Activated naive CD4-positive, alpha-beta T cell (primary cell): ENCODE results near the gene CPHXL2.
A peak's percentile ranks its signal among the peaks of the same experiment; 100 is the strongest.

ENCODE experiments used
- DNase-seq, 4 experiments: peaks; one replicate each; lab custom pipeline; 2025; lab: John Stamatoyannopoulos, UW

Gene CPHXL2

GRCh38 chr16:75676909-75677308, at the start of gene CPHXL2:
CPHXL2 (minus strand) TSS chr16:75677009; CDS start chr16:75676999, 10 bp downstream.
- DNase-seq, result no peak

- no peak for DNase-seq
Measured at GRCh38 chr16:75726390-75726789, 49.6 kb upstream of the CPHXL2 start, which contains the start of gene CPHXL. CPHXL (minus strand) TSS chr16:75726490; CDS start chr16:75726442, 48 bp downstream.

DNA sequence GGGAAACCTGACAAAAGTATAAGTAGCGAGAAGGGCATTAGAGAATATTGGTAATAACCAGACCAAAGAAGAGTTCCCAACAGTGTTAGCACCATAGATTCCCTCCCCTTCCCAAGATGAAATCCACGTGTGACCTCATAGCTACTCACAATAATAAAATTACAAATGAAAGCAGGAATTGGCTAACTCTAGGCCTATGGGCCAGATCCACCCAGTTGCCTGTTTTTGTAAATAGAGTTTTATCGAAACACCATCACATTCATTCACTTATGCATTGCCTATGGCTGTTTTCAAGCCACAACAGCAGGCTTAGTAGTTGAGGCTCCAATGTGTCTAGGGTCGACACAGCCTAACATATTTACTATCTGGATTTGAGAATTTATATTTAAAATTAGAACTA, 41.6 kb upstream of the CPHXL2 start:
- DNase-seq, result no peak

- no peak for DNase-seq
Measured at GRCh38 chr16:75714661-75715060, 37.9 kb upstream of the CPHXL2 start.

GRCh38 chr16:75710344-75710743, 33.5 kb upstream of the CPHXL2 start:
- no peak for DNase-seq

- DNase-seq, result no peak
Measured at GRCh38 chr16:75703306-75703705, 26.5 kb upstream of the CPHXL2 start.

DNA sequence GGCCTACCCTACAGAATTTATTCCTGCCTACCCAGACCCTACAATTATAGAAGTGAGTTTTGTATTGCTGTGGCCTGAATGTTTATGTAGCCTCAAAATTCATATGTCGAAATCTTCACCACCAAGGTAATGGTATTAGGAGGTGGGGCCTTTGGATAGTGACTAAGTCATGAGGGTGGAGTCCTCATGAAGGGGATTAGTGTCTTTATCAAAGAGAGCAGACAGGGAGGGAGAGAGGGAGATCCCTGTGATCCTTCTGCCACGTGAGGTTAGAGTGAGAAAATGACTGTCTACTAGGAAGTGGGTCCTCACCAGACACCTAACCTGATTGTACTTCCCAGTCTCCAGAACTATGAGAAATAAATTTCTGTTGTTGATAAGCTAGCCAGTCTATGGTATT, 25.4 kb upstream of the CPHXL2 start:
- no peak for DNase-seq

GRCh38 chr16:75701361-75701760, 24.6 kb upstream of the CPHXL2 start, which contains the start of gene DUXB:
DUXB (minus strand) TSS chr16:75701461; CDS start chr16:75701418, 43 bp downstream.
- DNase-seq, result no peak

- no peak for DNase-seq
Measured at GRCh38 chr16:75697571-75697970, 20.8 kb upstream of the CPHXL2 start.

DNA sequence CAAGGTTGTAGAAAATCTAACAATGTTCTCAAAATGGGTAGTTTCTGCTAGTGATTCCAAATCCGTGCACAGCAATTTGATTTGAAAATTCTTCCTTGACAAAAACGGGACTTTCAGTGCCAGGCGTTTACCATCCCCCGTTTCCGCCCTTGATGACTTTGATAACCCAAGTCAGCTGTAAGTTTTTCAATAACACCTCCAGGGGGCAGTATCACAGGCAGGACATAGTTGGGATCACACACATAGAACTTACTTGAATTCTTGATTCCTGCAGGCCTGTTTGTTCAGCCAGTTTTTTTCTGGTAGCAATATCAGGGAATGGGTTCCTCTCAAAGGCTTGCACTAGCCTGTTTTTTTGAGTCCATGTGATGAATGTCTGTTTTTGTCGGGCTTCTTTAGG, 18.9 kb upstream of the CPHXL2 start:
- DNase-seq, result no peak

GRCh38 chr16:75687361-75687760, 10.6 kb upstream of the CPHXL2 start:
- no peak for DNase-seq

- no peak for DNase-seq
Measured at GRCh38 chr16:75682308-75682707, 5.5 kb upstream of the CPHXL2 start.

- no peak for DNase-seq
Measured at GRCh38 chr16:75679366-75679765, 2.6 kb upstream of the CPHXL2 start.

- no peak for DNase-seq
Measured at GRCh38 chr16:75667503-75667902, 9.3 kb downstream of the CPHXL2 start.

GRCh38 chr16:75660726-75661302, 16.0 kb downstream of the CPHXL2 start:
- DNase-seq, result no peak

GRCh38 chr16:75660321-75660720, 16.5 kb downstream of the CPHXL2 start:
- no peak for DNase-seq

GRCh38 chr16:75658175-75658574, 18.6 kb downstream of the CPHXL2 start:
- DNase-seq, result no peak

DNA sequence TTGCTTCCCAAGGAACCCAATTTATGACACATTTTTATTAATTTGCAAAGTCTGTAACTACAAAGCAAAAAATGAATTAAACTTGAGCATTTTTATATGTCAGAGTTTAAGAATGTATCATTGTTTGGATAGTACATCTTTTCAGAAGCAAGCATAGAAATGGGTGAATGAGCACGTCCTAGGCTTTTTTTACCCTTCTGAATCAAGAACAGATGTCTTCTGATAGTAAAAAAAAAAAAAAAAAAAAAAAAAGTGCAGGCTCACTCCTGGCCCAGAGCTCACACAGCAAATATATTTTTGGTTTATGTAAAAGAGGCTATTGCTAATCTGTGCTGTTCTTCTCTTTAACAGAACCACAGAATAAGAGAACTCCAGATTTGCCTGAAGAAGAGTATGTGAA, 22.9 kb downstream of the CPHXL2 start:
- no peak for DNase-seq

GRCh38 chr16:75648265-75649076, 28.3 kb downstream of the CPHXL2 start:
- peak; percentile 53 to 83 (median 73) for DNase-seq

- DNase-seq, result peak; percentile 81 to 95 (median 87)
Measured at GRCh38 chr16:75647492-75648264, 29.1 kb downstream of the CPHXL2 start, which contains the start of the genes KARS1 and TERF2IP. KARS1 (minus strand) TSS chr16:75647665; CDS start chr16:75647639, 26 bp downstream. TERF2IP (plus strand) TSS chr16:75647773; CDS start chr16:75647883, 110 bp downstream.

GRCh38 chr16:75647112-75647491, 29.7 kb downstream of the CPHXL2 start:
- no peak for DNase-seq

DNA sequence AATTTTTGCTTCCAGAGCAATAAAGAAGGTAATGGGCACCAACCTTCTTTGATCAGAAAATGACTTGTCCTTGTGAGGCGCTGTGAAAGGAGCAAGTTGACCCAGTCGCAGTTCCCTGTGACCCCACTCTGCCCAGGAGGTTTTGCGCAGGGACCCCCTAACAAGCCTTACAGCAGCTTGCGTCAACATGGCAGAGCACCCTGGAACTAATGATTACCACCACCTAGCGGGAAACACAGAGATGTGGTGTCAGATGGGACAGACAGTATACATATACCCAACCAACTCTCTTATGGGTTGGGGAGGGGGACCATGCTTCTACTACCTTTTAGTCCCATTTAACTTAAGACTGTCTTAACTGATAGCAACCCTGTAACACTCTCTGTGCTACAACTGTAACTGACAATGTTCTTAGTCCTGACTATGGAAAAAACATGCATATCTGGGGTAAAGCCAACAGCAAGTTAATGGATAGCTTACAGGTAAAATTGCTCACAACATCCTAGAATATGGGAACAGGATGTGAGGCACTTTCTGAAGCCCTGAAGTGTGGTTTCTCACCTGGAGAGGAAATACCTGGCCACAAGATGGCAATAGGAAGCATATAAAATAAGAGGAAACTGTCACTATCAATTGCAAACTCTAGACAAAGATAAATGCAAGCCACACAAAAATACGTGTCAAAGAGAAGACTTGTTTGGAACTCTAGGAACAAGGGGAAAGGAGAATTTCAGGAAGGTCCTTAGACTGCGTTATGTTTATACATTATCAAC, 32.4 kb downstream of the CPHXL2 start:
- DNase-seq, result no peak
